Measurements from ENCODE around the gene EED. TPM values are rescaled to one million over a fixed set of nuclear protein-coding genes. Genes with fewer than 3 reads are reported as not detected.
"Not testable (repeated sequence)": the region's sequence is repeated elsewhere in the genome, so short reads cannot be mapped to it uniquely, and the experiment has no call there.

Gene EED
- total RNA-seq, 2 experiments from 2014 or later, result 43.4 TPM

DNA sequence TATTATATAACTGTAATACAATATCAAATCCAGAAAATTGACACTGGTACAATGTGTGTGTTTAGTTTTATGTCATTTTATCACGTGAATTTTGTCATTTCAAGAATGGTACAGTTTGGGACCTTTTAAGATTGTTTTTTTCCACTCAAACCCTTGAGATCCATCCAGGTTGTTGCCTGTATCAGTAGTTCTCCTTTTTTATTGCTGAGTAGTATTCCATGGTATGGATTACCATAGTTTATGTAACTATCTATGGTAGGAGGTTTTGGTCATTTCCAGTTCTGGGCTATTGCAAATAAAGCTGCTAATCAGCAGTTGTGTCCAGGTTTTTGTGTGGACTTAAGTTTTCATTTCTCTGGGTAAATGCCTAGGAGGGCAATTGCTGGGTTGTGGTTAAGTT, 25.1 kb downstream of the EED start:
- peaks cover 6% of the 10 kb centered on the region for H3K4me1 Mint-ChIP-seq
- ATAC-seq (ENCODE audit: low read depth), result no peak
- H3K36me3 Mint-ChIP-seq, result peaks cover 48% of the 10 kb centered on the region
- H3K9me3 Mint-ChIP-seq, result no peaks in the 10 kb centered on the region
- H3K27ac Mint-ChIP-seq, result no peak overlapping the region
- DNase-seq, result no peak
- H3K27me3 Mint-ChIP-seq, result no peaks in the 10 kb centered on the region
- H3K4me3 Mint-ChIP-seq, result no peak overlapping the region
- POLR2A ChIA-PET, result no interaction called here

DNA sequence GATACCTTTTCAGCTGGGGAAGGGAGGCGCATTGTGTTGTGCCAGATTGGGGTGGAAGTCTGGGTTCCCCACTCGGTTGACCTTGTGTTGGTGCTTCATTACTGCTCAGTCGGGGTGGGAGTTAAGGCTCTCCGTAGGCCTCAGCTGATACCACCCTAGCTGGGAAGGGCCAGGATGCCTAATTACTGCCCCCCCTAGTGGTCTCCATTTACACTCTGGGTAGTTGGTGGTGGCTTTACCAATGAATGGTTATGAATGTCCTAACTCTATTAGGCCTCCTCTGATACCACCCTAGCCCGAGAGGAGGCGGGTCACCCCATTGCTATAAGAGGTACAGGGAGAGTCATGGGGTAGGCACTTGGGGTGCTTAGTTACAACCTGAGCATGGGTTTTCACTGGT, 29.9 kb downstream of the EED start:
- no peaks in the 10 kb centered on the region for H3K27me3 Mint-ChIP-seq
- no peak overlapping the region for H3K27ac Mint-ChIP-seq
- ATAC-seq (ENCODE audit: low read depth), result no peak
- H3K4me3 Mint-ChIP-seq, result no peak overlapping the region
- POLR2A ChIA-PET, result no interaction called here
- no peaks in the 10 kb centered on the region for H3K9me3 Mint-ChIP-seq
- H3K36me3 Mint-ChIP-seq, result peaks cover 65% of the 10 kb centered on the region
- peaks cover 7% of the 10 kb centered on the region for H3K4me1 Mint-ChIP-seq
- DNase-seq, result no peak

DNA sequence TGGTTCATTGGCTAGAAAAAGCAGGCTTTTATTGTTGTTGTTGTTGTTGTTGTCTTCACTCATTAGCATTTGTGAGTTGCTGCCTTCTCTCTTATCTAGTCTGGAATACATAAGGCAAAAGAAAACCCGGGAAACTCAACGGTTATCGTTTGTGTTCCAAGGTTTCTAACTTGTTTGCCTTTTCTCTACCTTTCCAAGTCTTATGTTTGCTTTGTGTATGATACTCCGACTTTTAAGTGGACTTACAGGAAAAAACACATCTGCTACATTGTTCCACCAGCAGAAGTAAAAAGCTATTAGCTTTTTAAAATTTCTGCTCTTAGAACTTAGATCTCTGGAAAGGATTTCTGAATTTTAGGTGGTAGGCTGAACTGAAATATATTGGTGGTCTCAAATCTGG, 30.4 kb downstream of the EED start:
- H3K27ac Mint-ChIP-seq, result no peak overlapping the region
- H3K9me3 Mint-ChIP-seq, result no peaks in the 10 kb centered on the region
- POLR2A ChIA-PET, result no interaction called here
- no peaks in the 10 kb centered on the region for H3K27me3 Mint-ChIP-seq
- peaks cover 7% of the 10 kb centered on the region for H3K4me1 Mint-ChIP-seq
- no peak overlapping the region for H3K4me3 Mint-ChIP-seq
- peaks cover 65% of the 10 kb centered on the region for H3K36me3 Mint-ChIP-seq
- no peak for ATAC-seq (ENCODE audit: low read depth)
- DNase-seq, result no peak

DNA sequence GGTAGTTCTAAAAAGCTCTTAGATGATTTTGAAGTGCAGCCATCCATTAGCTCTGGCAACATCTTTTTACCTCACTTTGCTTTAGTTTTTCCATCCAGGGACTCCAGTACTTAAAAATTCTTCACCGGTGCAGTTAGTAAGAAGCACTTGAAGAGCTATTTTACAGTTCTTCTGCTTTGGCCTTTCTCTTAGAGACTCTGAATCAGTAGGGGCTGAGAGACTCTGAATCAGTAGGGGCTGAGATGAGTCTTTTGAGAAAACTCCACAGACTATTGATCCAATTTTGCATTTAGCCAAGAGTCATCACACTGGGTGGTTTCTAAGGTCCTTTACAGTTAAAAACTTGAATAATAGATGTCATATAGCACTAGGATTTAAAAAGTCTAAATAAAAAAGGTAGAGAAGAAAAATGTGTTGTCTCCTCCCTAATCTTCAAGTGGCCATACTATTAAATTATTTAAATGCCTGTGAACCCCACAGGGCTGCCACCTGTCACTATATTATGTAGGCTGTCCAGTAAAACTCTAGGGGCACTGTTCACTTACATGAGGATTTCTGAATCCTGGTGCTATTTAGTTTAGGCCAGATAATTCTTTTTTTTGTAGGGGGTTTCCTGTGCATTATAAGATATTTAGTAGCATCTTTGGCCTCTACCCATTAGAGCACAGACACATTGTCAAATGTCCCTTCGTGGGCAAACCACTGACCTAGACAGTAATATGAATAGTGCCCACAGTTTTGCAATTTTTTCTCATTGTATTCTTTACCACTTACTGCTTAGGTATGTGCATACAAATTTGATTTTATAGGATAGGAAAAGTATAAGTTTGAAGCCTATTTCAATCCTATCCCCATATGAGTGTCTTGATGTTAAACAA, 31.2 kb downstream of the EED start:
- H3K4me3 Mint-ChIP-seq, result no peak overlapping the region
- H3K36me3 Mint-ChIP-seq, result peaks cover 65% of the 10 kb centered on the region
- ATAC-seq (ENCODE audit: low read depth) (no peak), DNase-seq (no peak)
- POLR2A ChIA-PET, result no interaction called here
- H3K27ac Mint-ChIP-seq, result no peak overlapping the region
- peaks cover 13% of the 10 kb centered on the region for H3K4me1 Mint-ChIP-seq
- H3K9me3 Mint-ChIP-seq, result no peaks in the 10 kb centered on the region
- no peaks in the 10 kb centered on the region for H3K27me3 Mint-ChIP-seq

DNA sequence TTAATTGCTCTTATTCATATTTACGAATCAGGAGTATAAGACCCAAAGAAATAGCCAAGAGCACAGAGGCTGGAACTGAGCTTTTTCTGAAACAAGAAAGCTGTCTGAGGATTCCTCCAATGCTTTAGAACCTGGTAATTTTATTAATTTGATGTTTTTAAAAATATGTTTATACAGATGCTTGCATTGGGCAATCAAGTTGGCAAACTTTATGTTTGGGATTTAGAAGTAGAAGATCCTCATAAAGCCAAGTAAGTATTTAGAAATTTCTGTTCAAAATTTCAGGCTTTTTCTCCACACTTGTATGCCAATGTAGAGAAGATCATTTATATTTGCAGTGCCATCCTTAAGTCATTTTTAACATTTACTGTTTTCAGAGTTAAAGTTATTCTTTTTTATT, 33.2 kb downstream of the EED start:
- H3K36me3 Mint-ChIP-seq, result peaks cover 62% of the 10 kb centered on the region
- POLR2A ChIA-PET, result no interaction called here

DNA sequence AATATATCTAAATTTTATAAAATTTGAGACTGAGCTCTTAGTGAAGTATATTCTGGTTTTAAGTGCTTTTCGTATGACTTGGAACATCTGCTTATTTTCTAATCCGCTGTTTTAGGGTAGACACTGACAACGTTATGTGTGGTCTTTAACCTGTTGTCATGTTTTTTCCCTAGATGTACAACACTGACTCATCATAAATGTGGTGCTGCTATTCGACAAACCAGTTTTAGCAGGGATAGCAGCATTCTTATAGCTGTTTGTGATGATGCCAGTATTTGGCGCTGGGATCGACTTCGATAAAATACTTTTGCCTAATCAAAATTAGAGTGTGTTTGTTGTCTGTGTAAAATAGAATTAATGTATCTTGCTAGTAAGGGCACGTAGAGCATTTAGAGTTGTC, 33.7 kb downstream of the EED start:
- ATAC-seq (ENCODE audit: low read depth) (no peak), DNase-seq (no peak)
- POLR2A ChIA-PET, result no interaction called here
- H3K27me3 Mint-ChIP-seq, result no peaks in the 10 kb centered on the region
- H3K4me1 Mint-ChIP-seq, result peaks cover 22% of the 10 kb centered on the region
- H3K27ac Mint-ChIP-seq, result no peak overlapping the region
- H3K4me3 Mint-ChIP-seq, result no peak overlapping the region
- H3K9me3 Mint-ChIP-seq, result peaks cover 2% of the 10 kb centered on the region
- H3K36me3 Mint-ChIP-seq, result peaks cover 61% of the 10 kb centered on the region

More for the DNA sequence above, 33.2 kb downstream of the EED start:
- peaks cover 22% of the 10 kb centered on the region for H3K4me1 Mint-ChIP-seq
- DNase-seq, result no peak
- peaks cover 2% of the 10 kb centered on the region for H3K9me3 Mint-ChIP-seq
- no peak for ATAC-seq (ENCODE audit: low read depth)
- H3K27me3 Mint-ChIP-seq, result no peaks in the 10 kb centered on the region
- no peak overlapping the region for H3K4me3 Mint-ChIP-seq
- H3K27ac Mint-ChIP-seq, result no peak overlapping the region

DNA sequence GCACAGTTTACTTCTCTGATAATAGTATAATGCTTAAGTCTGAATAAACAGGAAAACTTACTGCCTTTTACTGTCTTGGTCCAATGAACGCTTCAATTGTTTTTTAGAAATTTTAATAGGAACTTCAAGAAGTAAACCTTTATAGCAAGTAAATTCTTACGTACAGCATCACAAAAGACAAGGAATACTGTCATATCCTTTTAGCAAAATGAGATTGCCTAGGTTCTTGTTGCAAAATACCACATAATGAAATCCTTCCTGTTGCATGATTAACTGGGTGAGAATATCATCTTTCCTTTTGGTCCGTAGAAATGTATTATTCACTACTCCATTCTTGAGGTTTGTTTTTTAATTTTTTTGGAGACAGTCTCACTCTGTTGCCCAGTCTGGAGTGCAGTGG, 35.2 kb downstream of the EED start:
- no peaks in the 10 kb centered on the region for H3K27me3 Mint-ChIP-seq
- no peak overlapping the region for H3K4me3 Mint-ChIP-seq
- peaks cover 21% of the 10 kb centered on the region for H3K4me1 Mint-ChIP-seq
- peaks cover 2% of the 10 kb centered on the region for H3K9me3 Mint-ChIP-seq
- no peak for ATAC-seq (ENCODE audit: low read depth)
- DNase-seq, result no peak
- H3K36me3 Mint-ChIP-seq, result peaks cover 60% of the 10 kb centered on the region
- H3K27ac Mint-ChIP-seq, result no peak overlapping the region
- POLR2A ChIA-PET, result no interaction called here

DNA sequence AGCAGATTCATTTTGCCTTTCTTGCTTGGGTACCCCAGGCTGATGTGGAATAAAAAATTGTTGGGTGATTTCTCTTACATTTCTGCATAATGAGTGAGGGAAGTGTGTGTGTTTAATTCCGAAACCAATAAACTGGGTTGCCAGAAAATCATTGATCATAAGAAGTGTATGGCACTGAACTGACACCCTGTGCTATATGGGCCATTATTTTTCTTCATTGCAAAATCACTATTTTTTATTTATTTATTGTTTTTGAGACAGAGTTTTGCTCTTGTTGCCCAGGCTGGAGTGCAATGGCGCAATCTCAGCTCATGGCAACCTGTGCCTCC, 42.9 kb downstream of the EED start:
- ATAC-seq (ENCODE audit: low read depth) (no peak), DNase-seq (no peak)
- peaks cover 30% of the 10 kb centered on the region for H3K4me1 Mint-ChIP-seq
- POLR2A ChIA-PET, result no interaction called here
- H3K4me3 Mint-ChIP-seq, result peak overlapping the region; percentile 38
- peaks cover 21% of the 10 kb centered on the region for H3K36me3 Mint-ChIP-seq
- H3K9me3 Mint-ChIP-seq, result no peaks in the 10 kb centered on the region
- H3K27me3 Mint-ChIP-seq, result no peaks in the 10 kb centered on the region
- peak overlapping the region; percentile 28 for H3K27ac Mint-ChIP-seq

DNA sequence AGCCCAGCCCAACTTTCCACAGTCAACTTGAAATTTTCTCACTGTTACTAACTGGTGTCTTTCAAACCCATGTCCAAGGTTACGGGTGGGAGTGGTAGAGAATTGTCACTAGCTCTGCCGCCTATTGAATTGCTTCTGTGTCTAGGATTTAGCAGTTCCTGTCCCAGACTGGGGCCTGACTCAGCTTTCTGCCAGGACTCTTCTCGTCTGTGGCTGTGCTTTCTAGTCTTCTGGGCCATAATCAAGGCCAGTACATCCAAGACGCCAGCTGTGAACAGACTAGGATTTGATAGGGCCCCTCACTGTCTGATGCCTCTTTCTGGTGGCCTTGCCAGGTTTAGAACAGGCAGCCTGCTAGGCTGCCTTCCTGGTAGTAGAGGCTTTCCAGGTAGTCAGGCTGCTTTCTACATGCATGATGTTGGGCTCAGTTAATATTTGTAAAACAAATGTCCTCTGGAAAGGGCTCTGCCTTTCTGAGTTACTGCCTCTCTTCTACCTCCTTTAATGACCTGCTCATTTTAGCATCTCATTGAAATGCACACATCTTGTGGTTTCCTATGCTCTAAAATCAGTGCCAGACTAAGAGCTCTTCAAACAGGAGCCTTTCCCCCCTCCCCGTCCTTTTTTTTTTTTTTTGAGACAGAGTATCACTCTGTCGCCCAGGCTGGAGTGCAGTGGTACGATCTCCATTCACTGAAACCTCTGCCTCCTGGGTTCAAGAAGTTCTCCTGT, 44.4 kb downstream of the EED start:
- no peak overlapping the region for H3K4me3 Mint-ChIP-seq
- ATAC-seq (ENCODE audit: low read depth) (no peak), DNase-seq (no peak)
- no peak overlapping the region for H3K27ac Mint-ChIP-seq
- H3K27me3 Mint-ChIP-seq, result no peaks in the 10 kb centered on the region
- no peaks in the 10 kb centered on the region for H3K9me3 Mint-ChIP-seq
- peaks cover 36% of the 10 kb centered on the region for H3K4me1 Mint-ChIP-seq
- POLR2A ChIA-PET, result interaction anchor here (1.0 kb wide), 1 partner anchor 43 kb away, joined by 3 read pairs; no protein-coding TSS in a partner anchor
- H3K36me3 Mint-ChIP-seq, result peaks cover 16% of the 10 kb centered on the region

DNA sequence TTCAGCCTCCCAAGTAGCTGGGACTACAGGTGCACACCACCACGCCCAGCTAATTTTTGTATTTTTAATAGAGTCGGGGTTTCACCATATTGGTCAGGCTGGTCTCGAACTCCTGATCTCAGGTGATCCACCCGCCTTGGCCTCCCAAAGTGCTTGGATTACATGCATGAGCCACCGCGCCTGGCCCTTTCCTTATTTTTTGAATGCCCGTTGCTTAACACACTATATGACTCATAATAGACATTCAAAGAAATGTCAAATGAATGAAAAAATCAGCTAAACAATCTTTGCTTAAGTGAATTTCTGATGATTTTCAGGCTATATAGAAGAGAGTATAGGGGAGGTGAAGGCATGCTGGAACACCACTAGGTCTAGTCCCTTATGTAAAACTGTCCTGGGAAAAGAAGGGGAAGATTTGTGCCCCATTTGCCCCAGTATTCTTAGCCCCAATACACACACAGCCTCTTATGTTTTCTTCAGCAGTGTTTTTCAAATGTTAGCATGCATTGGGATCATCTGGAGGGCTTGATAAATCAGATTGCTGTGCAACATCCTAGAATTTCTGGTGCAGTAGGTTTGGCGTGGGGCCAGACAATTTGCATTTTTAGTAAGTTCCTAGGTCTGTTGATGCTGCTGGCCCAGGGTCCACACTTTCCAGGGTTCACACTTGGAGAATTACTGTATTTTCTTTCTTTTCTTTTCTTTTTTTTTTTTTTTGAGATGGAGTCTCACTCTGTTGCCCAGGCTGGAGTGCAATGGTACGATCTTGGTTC, 45.1 kb downstream of the EED start:
- not testable (repeated sequence) for H3K4me3 Mint-ChIP-seq; DNase-seq; H3K9me3 Mint-ChIP-seq; H3K27ac Mint-ChIP-seq; H3K27me3 Mint-ChIP-seq; ATAC-seq (ENCODE audit: low read depth)
- peaks cover 10% of the 10 kb centered on the region for H3K36me3 Mint-ChIP-seq
- POLR2A ChIA-PET, result interaction anchor here (1.0 kb wide), 1 partner anchor 44 kb away, joined by 3 read pairs; no protein-coding TSS in a partner anchor
- peaks cover 36% of the 10 kb centered on the region for H3K4me1 Mint-ChIP-seq

DNA sequence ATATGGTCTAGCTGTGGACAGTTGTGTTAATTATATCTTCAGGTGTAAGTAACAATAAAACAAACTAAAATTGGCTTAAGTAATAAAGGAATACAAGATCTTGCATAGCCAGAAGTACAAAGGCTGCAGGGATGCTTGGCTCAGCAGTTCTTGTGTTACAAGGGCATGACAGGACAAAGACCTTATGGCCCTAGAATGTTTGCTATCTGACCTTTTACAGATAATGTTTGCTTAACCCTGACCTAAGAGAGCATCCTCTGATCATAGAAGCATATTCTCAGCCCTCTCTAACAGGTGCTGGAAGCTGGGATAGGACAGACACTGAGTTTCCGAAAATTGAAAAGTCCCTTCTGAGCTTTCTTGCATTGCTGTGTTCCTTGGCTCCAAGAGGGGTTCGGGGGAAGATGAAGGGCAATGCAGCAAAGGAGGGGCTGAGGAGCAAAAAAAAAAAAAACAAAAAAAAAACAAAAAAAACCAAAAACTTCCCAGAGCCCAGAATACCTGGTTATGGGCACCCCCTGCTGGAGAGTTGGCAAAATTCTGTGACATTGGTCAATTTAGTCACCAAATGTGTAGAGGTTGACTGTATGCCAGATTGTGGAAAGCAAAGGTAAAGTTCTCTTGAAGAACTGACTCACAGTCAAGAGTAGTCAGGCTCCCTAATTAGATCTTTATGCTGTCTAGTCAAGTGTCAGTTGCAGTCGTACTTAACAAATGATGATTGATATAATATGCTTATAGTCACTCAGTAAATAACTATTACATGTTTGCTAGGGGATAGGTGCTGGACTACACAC, 47.1 kb downstream of the EED start:
- H3K9me3 Mint-ChIP-seq, result no peaks in the 10 kb centered on the region
- peak; percentile 55 for DNase-seq
- no peak overlapping the region for H3K4me3 Mint-ChIP-seq
- POLR2A ChIA-PET, result interaction anchor here (0.7 kb wide), 1 partner anchor 142 kb away, joined by 3 read pairs; no protein-coding TSS in a partner anchor
- peak; percentile 17 for ATAC-seq (ENCODE audit: low read depth)
- peaks cover 13% of the 10 kb centered on the region for H3K36me3 Mint-ChIP-seq
- H3K27me3 Mint-ChIP-seq, result no peaks in the 10 kb centered on the region
- peak overlapping the region; percentile 12 for H3K27ac Mint-ChIP-seq
- peaks cover 29% of the 10 kb centered on the region for H3K4me1 Mint-ChIP-seq

DNA sequence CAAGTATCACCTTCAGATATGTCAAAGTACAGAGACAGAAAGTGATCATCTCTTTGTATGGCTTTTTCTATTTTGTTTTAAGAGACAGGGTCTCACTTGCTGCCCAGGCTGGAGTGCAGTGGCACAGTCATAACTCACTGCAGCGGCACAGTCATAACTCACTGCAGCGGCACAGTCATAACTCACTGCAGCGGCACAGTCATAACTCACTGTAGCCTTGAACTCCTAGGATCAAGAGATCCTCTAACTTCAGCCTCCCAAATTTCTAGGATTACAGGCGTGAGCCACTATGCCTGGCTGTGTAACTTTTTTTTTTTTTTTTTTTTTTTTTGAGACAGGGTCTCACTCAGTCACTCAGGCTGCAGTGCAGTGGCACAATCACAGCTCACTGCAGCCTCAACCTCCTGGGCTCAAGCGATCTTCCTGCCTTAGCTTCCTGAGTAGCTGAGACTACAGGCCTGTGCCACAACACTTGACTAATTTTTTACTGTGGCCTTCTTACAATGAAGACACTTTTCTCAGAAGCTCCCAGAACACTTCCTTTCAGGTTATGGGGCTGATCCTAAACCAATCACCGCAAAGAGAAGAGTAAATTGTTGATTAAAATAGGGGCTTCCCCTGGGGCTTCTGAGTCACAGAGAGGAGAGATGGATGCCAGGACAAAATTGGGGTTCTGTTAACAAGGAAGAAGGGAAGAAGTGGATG, 48.5 kb downstream of the EED start:
- Mint-ChIP-seq H3K36me3 (peaks cover 10% of the 10 kb centered on the region), H3K27ac (peak overlapping the region; percentile 70), H3K27me3 (no peaks in the 10 kb centered on the region), H3K4me1 (peaks cover 23% of the 10 kb centered on the region), H3K4me3 (peak overlapping the region; percentile 36), H3K9me3 (no peaks in the 10 kb centered on the region)
- ATAC-seq (ENCODE audit: low read depth) (peak; percentile 94), DNase-seq (no peak)
- POLR2A ChIA-PET, result interaction anchor here (1.1 to 1.4 kb wide), 3 partner anchors 9 to 225 kb away, joined by 3 to 6 read pairs (median 6); partner anchors contain the start of genes EED and HIKESHI

All from activated naive CD8-positive, alpha-beta T cell treated with anti-CD3 and anti-CD28 coated beads, Interleukin-2, amount 10 ng/mL, durations not matched to agents 7 days and 5 days (primary cell).